ENCODE measurements around the gene BMP3.

- TF ChIP-seq CTCF (IDR thresholded peaks at IDR 0.05; ENCODE audit: low read length) (no peak), EZH2 (IDR thresholded peaks at IDR 0.05; ENCODE audit: borderline replicate concordance, low read length) (no peak)
These were observed 23.1 kb upstream of the BMP3 start for GRCh38 chr4:81007417-81007816.
